Measurements from ENCODE around the gene PRKCB.

The PRKCB gene

GRCh38 chr16:23838485-23839142 is 2.8 kb downstream of the PRKCB start:
- POLR2A ChIA-PET, result no interaction called here

GRCh38 chr16:23840310-23840709 is 4.5 kb downstream of the PRKCB start:
- no peak for DNase-seq (ENCODE audit: low read depth, low spot score)
- H3K4me3 ChIP-seq (ENCODE audit: low read depth, low read length), result no peak overlapping the region
- POLR2A ChIA-PET, result no interaction called here
- TF ChIP-seq, protein P1, sequence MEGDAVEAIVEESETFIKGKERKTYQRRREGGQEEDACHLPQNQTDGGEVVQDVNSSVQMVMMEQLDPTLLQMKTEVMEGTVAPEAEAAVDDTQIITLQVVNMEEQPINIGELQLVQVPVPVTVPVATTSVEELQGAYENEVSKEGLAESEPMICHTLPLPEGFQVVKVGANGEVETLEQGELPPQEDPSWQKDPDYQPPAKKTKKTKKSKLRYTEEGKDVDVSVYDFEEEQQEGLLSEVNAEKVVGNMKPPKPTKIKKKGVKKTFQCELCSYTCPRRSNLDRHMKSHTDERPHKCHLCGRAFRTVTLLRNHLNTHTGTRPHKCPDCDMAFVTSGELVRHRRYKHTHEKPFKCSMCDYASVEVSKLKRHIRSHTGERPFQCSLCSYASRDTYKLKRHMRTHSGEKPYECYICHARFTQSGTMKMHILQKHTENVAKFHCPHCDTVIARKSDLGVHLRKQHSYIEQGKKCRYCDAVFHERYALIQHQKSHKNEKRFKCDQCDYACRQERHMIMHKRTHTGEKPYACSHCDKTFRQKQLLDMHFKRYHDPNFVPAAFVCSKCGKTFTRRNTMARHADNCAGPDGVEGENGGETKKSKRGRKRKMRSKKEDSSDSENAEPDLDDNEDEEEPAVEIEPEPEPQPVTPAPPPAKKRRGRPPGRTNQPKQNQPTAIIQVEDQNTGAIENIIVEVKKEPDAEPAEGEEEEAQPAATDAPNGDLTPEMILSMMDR (IDR thresholded peaks at IDR 0.05; ENCODE audit: insufficient read depth, low read length, missing control alignments), result no peak
- CTCF ChIA-PET, result no interaction called here

More at GRCh38 chr16:23838485-23839142, 2.8 kb downstream of the PRKCB start:
- DNase-seq (ENCODE audit: low read depth, low spot score), result no peak
- no peak overlapping the region for H3K4me3 ChIP-seq (ENCODE audit: low read depth, low read length)
- CTCF ChIA-PET, result no interaction called here
- TF ChIP-seq, protein P1 (IDR thresholded peaks at IDR 0.05; ENCODE audit: insufficient read depth, low read length, missing control alignments), result no peak

- CTCF ChIA-PET, result no interaction called here
- no peak for DNase-seq (ENCODE audit: low read depth, low spot score)
- H3K4me3 ChIP-seq (ENCODE audit: low read depth, low read length), result no peak overlapping the region
- POLR2A ChIA-PET, result no interaction called here
- TF ChIP-seq, protein P1 (IDR thresholded peaks at IDR 0.05; ENCODE audit: insufficient read depth, low read length, missing control alignments), result no peak
Observed at GRCh38 chr16:23842137-23842600, 6.4 kb downstream of the PRKCB start.

GRCh38 chr16:23843143-23843542 is 7.4 kb downstream of the PRKCB start:
- H3K4me3 ChIP-seq (ENCODE audit: low read depth, low read length), result no peak overlapping the region
- DNase-seq (ENCODE audit: low read depth, low spot score), result no peak
- POLR2A ChIA-PET, result no interaction called here
- CTCF ChIA-PET, result no interaction called here
- TF ChIP-seq, protein P1 (IDR thresholded peaks at IDR 0.05; ENCODE audit: insufficient read depth, low read length, missing control alignments), result no peak

GRCh38 chr16:23847251-23847650 is 11.5 kb downstream of the PRKCB start:
- ChIA-PET POLR2A (no interaction called here), CTCF (no interaction called here)
- TF ChIP-seq, protein P1 (IDR thresholded peaks at IDR 0.05; ENCODE audit: insufficient read depth, low read length, missing control alignments), result no peak
- H3K4me3 ChIP-seq (ENCODE audit: low read depth, low read length), result no peak overlapping the region
- no peak for DNase-seq (ENCODE audit: low read depth, low spot score)

- POLR2A ChIA-PET, result no interaction called here
- CTCF ChIA-PET, result no interaction called here
- H3K4me3 ChIP-seq (ENCODE audit: low read depth, low read length), result no peak overlapping the region
- DNase-seq (ENCODE audit: low read depth, low spot score), result no peak
- TF ChIP-seq, protein P1 (IDR thresholded peaks at IDR 0.05; ENCODE audit: insufficient read depth, low read length, missing control alignments), result no peak
Observed at GRCh38 chr16:23847948-23848347, 12.2 kb downstream of the PRKCB start.

Measured in AG04449 (cell line).